IMR-90 (cell line): Measurements from ENCODE around the gene ASTN2.

Experiments
- FOS ChIP-seq: fragments of 150-350 bp; IDR thresholded peaks from 2 replicates; pipeline ENCODE4 v1.6.1; 2016; ENCODE audit warnings: low read depth, low read length
- RAD21 ChIP-seq: IDR thresholded peaks from 2 replicates; pipeline ENCODE4 v1.6.1; 2012; ENCODE audit warnings: low read length, improper control_type of control experiment
- TF ChIP-seq, protein P1 (sequence below): fragments of 150-350 bp; IDR thresholded peaks from 2 replicates; pipeline ENCODE4 v1.6.1; 2017; ENCODE audit warnings: mild to moderate bottlenecking, antibody characterized with exemption, low read length, low read depth
- TF ChIP-seq, protein P2 (sequence below): conservative IDR thresholded peaks from 2 replicates; pipeline ENCODE4 v1.5.1; 2012; ENCODE audit warnings: mild to moderate bottlenecking, low read depth, low read length, improper control_type of control experiment

DNA sequence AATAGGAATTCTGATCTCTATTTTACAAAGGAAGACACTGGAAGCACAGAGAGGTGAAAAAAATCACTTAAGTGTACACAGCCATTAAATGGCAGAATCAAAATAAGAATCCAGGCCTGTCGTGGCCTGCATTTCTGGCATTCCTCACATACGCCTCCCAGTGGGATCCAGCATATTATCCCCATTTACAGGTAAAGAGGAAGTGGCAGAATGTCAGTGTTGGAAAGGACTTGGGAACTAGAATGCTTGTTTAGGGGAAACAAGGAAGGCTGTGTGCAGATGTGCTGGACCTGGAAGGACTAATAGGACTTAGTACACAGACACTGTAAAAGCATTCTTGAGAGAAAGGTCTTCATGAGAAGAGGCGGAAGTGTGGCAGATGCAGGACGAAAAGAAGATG, 486.0 kb downstream of the ASTN2 start:
- TF ChIP-seq, protein P1, sequence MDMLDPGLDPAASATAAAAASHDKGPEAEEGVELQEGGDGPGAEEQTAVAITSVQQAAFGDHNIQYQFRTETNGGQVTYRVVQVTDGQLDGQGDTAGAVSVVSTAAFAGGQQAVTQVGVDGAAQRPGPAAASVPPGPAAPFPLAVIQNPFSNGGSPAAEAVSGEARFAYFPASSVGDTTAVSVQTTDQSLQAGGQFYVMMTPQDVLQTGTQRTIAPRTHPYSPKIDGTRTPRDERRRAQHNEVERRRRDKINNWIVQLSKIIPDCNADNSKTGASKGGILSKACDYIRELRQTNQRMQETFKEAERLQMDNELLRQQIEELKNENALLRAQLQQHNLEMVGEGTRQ: no peak
- TF ChIP-seq, protein P2, sequence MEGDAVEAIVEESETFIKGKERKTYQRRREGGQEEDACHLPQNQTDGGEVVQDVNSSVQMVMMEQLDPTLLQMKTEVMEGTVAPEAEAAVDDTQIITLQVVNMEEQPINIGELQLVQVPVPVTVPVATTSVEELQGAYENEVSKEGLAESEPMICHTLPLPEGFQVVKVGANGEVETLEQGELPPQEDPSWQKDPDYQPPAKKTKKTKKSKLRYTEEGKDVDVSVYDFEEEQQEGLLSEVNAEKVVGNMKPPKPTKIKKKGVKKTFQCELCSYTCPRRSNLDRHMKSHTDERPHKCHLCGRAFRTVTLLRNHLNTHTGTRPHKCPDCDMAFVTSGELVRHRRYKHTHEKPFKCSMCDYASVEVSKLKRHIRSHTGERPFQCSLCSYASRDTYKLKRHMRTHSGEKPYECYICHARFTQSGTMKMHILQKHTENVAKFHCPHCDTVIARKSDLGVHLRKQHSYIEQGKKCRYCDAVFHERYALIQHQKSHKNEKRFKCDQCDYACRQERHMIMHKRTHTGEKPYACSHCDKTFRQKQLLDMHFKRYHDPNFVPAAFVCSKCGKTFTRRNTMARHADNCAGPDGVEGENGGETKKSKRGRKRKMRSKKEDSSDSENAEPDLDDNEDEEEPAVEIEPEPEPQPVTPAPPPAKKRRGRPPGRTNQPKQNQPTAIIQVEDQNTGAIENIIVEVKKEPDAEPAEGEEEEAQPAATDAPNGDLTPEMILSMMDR: no peak
- TF ChIP-seq RAD21: no peak
- no peak for TF ChIP-seq FOS
